AG04450 (cell line): ENCODE data around the gene FRMD4A. TPM values are rescaled to one million over a fixed set of nuclear protein-coding genes. Genes with fewer than 3 reads are reported as not detected.

Source experiments
- CTCF ChIA-PET: fragments of 300-600, 350-600 bp; formaldehyde crosslinking; extraction: SDS; loops from one replicate; lab custom pipeline; 2022; ENCODE audit warnings: antibody characterized with exemption, inconsistent platforms; lab: Charles Lee
- POLR2A ChIA-PET: fragments of 350-600 bp; formaldehyde crosslinking; extraction: SDS; loops from one replicate; lab custom pipeline; 2021; ENCODE audit warnings: antibody characterized with exemption, inconsistent platforms; lab: Yijun Ruan, JAX
- DNase-seq: peaks from one replicate; pipeline ENCODE4 v3.0.0-alpha.2; 2011; ENCODE audit warnings: low read depth, low spot score
- H3K27ac ChIP-seq: one replicate; pipeline ENCODE4 v1.5.1; 2012; ENCODE audit warnings: low read depth, low read length, control low read depth
- H3K27me3 ChIP-seq: one replicate; pipeline ENCODE4 v1.6.0; 2012; ENCODE audit warnings: low read length; ENCODE audit not compliant: control insufficient read depth, insufficient read depth
- H3K4me3 ChIP-seq: 2 replicates; pipeline ENCODE4 v1.5.1; 2011; ENCODE audit warnings: mild to moderate bottlenecking, low read depth, low read length, control low read depth
- H3K9me3 ChIP-seq: 2 replicates; pipeline ENCODE4 v1.5.1; 2012; ENCODE audit warnings: low read length; ENCODE audit not compliant: control insufficient read depth, insufficient read depth
- polyA plus RNA-seq: library from polyadenylated mRNA; depleted of rRNA; stranded (reverse); fragments of >200 nt; gene quantifications from 2 replicates; pipeline ENCODE4 v1.2.3, GENCODE V29; 2011
- TF ChIP-seq, protein P1 (sequence below): IDR thresholded peaks from 2 replicates; pipeline ENCODE4 v1.5.1; 2011; ENCODE audit warnings: low read depth, low read length, control low read depth, inconsistent platforms

FRMD4A gene
- polyA plus RNA-seq, 1 experiment: 45.7 TPM

DNA sequence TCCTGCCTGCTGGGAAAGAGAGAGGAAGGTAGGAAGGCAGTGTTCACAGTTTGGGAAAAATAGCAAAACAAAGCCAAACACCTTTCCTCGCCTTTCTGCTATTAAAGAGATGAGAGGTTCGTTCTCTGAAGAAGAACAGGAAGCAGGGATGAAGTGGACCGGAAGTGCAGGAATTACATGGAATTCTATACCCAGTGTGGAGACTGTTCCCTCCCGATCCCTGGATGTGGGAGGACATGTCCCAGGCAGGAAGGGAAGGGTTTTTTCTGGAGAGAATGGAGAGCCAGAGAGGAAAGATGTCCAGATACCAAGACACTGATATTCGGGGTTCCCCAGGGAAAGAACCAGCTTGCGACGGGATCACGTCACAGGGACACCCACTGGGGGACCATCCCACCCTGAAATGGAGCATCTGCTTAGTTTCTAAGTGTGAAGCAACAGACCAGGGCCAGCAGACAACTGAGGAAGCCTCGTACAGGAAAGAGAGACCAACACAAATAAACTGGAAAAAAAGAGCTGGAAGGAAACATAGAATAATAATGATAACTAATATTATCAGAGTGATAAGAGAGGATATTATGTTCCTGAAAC, 556.3 kb downstream of the FRMD4A start:
- TF ChIP-seq, protein P1, sequence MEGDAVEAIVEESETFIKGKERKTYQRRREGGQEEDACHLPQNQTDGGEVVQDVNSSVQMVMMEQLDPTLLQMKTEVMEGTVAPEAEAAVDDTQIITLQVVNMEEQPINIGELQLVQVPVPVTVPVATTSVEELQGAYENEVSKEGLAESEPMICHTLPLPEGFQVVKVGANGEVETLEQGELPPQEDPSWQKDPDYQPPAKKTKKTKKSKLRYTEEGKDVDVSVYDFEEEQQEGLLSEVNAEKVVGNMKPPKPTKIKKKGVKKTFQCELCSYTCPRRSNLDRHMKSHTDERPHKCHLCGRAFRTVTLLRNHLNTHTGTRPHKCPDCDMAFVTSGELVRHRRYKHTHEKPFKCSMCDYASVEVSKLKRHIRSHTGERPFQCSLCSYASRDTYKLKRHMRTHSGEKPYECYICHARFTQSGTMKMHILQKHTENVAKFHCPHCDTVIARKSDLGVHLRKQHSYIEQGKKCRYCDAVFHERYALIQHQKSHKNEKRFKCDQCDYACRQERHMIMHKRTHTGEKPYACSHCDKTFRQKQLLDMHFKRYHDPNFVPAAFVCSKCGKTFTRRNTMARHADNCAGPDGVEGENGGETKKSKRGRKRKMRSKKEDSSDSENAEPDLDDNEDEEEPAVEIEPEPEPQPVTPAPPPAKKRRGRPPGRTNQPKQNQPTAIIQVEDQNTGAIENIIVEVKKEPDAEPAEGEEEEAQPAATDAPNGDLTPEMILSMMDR: no peak
- POLR2A ChIA-PET: no interaction called here
- Histone ChIP-seq H3K9me3 (no peaks in the 10 kb centered on the region; the same call in 1 of the 2 replicates), H3K4me3 (no peak overlapping the region), H3K27ac (no peak overlapping the region), H3K27me3 (no peaks in the 10 kb centered on the region)
- DNase-seq: no peak
- CTCF ChIA-PET: interaction anchor here (4.3 kb wide), 1 partner anchor 161 kb away, joined by 39 read pairs; no protein-coding TSS in a partner anchor

DNA sequence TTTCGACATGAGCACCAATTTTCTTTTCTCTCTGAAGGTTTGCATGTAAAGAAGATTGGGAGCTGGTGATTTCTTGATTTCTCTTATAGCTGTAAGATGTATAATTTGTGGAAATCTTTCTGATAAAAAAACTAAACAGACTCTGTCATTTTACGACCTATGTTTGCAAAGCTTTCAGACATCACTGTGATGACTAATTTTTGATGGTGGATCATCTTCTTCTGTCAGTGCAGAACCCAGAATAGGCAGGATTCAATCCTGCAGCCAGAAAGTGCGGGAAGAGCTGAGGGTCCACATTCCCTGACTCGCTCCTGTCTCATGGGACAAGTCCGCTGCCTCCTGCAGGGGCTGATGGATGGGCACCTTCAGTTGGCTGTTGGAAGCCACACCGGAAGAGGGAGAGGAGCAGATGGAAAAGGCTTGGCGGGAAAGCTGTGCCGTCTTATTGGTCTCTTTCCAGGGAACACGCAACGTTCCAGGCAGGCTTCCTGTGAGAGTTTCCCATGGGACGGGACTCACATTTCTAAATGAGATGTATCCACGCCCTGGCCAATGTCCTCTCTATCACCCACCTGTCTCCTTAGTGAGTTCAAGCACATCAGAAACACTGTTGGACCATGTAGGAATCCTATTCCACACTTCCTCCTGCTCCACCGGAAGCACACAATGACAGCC, 557.1 kb downstream of the FRMD4A start:
- POLR2A ChIA-PET: no interaction called here
- H3K4me3 ChIP-seq: no peak overlapping the region
- H3K27ac ChIP-seq: no peak overlapping the region
- TF ChIP-seq, protein P1: no peak
- no peaks in the 10 kb centered on the region for H3K27me3 ChIP-seq
- no peak for DNase-seq
- no peaks in the 10 kb centered on the region; the same call in 1 of the 2 replicates for H3K9me3 ChIP-seq
- CTCF ChIA-PET: interaction anchor here (2.3 to 4.3 kb wide), 3 partner anchors 114 to 161 kb away, joined by 6 to 39 read pairs (median 16); no protein-coding TSS in a partner anchor

DNA sequence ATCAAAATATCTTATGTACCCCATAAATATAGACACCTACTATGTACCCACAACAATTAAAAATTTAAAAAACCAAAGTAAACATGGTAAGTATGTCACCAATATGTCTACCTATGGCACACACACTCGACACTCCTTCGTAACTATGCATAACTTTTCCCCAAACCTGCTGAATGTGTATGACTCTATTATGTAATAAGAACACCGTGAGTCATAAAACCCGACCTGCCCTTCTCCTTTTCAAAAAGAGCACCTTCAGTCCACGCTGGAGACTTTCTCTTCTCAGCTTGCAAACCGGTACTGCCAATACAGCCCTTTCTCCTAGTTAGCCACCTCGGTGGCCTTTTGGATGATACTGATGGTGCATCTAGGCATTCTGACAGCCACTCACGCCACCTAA, 557.7 kb downstream of the FRMD4A start:
- H3K27me3 ChIP-seq: no peaks in the 10 kb centered on the region
- POLR2A ChIA-PET: no interaction called here
- CTCF ChIA-PET: interaction anchor here (2.3 to 2.8 kb wide), 2 partner anchors 114 to 160 kb away, joined by 6 to 16 read pairs; no protein-coding TSS in a partner anchor
- no peak overlapping the region for H3K27ac ChIP-seq
- TF ChIP-seq, protein P1: no peak
- DNase-seq: no peak
- H3K4me3 ChIP-seq: no peak overlapping the region
- H3K9me3 ChIP-seq: no peaks in the 10 kb centered on the region; the same call in 1 of the 2 replicates

DNA sequence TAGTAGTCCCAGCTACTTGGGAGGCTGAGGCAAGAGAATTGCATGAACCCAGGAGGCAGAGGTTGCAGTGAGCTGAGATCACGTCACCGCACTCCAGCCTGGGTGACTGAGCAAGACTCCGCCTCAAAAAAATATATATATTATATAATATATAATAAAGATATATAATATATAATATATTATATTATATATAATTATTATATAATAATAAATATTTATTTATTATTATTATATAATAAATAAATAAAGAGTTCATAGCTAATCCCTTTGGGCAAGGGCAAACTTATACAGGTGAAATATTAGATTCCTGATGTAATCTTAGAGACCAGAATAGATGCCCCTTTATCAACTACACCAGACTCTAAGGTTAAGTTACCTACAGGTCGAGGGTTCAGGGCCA, 558.7 kb downstream of the FRMD4A start:
- H3K4me3 ChIP-seq: no peak overlapping the region
- no peaks in the 10 kb centered on the region; the same call in 1 of the 2 replicates for H3K9me3 ChIP-seq
- ChIA-PET POLR2A (interaction anchor here (0.6 kb wide), 1 partner anchor 90 kb away, joined by 3 read pairs; no protein-coding TSS in a partner anchor), CTCF (interaction anchor here (2.3 to 2.8 kb wide), 2 partner anchors 112 to 158 kb away, joined by 6 to 16 read pairs; no protein-coding TSS in a partner anchor)
- H3K27me3 ChIP-seq: no peaks in the 10 kb centered on the region
- DNase-seq: no peak
- TF ChIP-seq, protein P1: no peak
- H3K27ac ChIP-seq: no peak overlapping the region
